ENCODE measurements around the gene NTRK3.

GRCh38 chr15:88194162-88194561, 62.4 kb downstream of the NTRK3 start:
- no peak for TF ChIP-seq CTCF (optimal IDR thresholded peaks at IDR 0.05 in 1 of 3, IDR thresholded peaks at IDR 0.05 in 1 of 3, conservative IDR thresholded peaks at IDR 0.05 in 1 of 3; ENCODE audit: extremely low read depth in 1 of 3, insufficient read depth in 2 of 3, low read length in 3 of 3)
- no peak for TF ChIP-seq EZH2 (IDR thresholded peaks at IDR 0.05; ENCODE audit: low read length)
